BJ (cell line): ENCODE results near the gene CELF5. TPM values are rescaled to one million over a fixed set of nuclear protein-coding genes. Genes with fewer than 3 reads are reported as not detected.

Source experiments
- CTCF ChIA-PET: fragments of 350-600 bp; formaldehyde crosslinking; extraction: SDS; loops from one replicate; lab custom pipeline; 2021; ENCODE audit warnings: antibody characterized with exemption, inconsistent platforms; lab: Yijun Ruan, JAX
- POLR2A ChIA-PET: fragments of 300-600 bp; sonication (Branson Sonifier 250); formaldehyde crosslinking; extraction: SDS; loops from one replicate; lab custom pipeline; 2021; ENCODE audit warnings: antibody characterized with exemption; lab: Charles Lee
- DNase-seq: peaks from one replicate; pipeline ENCODE4 v3.0.0-alpha.2; 2011; ENCODE audit warnings: low read depth
- H3K27me3 ChIP-seq: 2 replicates; pipeline ENCODE4 v1.6.0; 2011; ENCODE audit warnings: low read length; ENCODE audit not compliant: control insufficient read depth, insufficient read depth
- H3K36me3 ChIP-seq: 2 replicates; pipeline ENCODE4 v1.5.1; 2011; ENCODE audit warnings: low read length; ENCODE audit not compliant: control insufficient read depth, insufficient read depth
- H3K4me3 ChIP-seq: 2 replicates; pipeline ENCODE4 v1.5.1; 2011; ENCODE audit warnings: low read depth, mild to moderate bottlenecking, control low read depth, low read length
- polyA plus RNA-seq: library from polyadenylated mRNA; depleted of rRNA; stranded (reverse); fragments of >200 nt; gene quantifications from 2 replicates; pipeline ENCODE4 v1.2.3, GENCODE V29; 2011
- TF ChIP-seq, protein P1 (sequence below): IDR thresholded peaks from 2 replicates; pipeline ENCODE4 v1.5.1; 2011; ENCODE audit warnings: low read depth, mild to moderate bottlenecking, control low read depth, inconsistent platforms, low read length, moderate library complexity; ENCODE audit not compliant: insufficient read depth

The CELF5 gene
- polyA plus RNA-seq, 1 experiment: 0.18 TPM

GRCh38 chr19:3257071-3257470 lies 32.6 kb downstream of the CELF5 start:
- POLR2A ChIA-PET: no interaction called here
- TF ChIP-seq, protein P1, sequence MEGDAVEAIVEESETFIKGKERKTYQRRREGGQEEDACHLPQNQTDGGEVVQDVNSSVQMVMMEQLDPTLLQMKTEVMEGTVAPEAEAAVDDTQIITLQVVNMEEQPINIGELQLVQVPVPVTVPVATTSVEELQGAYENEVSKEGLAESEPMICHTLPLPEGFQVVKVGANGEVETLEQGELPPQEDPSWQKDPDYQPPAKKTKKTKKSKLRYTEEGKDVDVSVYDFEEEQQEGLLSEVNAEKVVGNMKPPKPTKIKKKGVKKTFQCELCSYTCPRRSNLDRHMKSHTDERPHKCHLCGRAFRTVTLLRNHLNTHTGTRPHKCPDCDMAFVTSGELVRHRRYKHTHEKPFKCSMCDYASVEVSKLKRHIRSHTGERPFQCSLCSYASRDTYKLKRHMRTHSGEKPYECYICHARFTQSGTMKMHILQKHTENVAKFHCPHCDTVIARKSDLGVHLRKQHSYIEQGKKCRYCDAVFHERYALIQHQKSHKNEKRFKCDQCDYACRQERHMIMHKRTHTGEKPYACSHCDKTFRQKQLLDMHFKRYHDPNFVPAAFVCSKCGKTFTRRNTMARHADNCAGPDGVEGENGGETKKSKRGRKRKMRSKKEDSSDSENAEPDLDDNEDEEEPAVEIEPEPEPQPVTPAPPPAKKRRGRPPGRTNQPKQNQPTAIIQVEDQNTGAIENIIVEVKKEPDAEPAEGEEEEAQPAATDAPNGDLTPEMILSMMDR: no peak
- Histone ChIP-seq H3K4me3 (no peak overlapping the region), H3K27me3 (no peaks in the 10 kb centered on the region), H3K36me3 (no peaks in the 10 kb centered on the region)
- no peak for DNase-seq
- CTCF ChIA-PET: no interaction called here

- ChIA-PET CTCF (interaction anchor here (0.7 to 2.0 kb wide), 2 partner anchors 12 to 13 kb away, joined by 5 to 6 read pairs; no protein-coding TSS in a partner anchor), POLR2A (no interaction called here)
- Histone ChIP-seq H3K36me3 (no peaks in the 10 kb centered on the region), H3K27me3 (no peaks in the 10 kb centered on the region; the same call in 1 of the 2 replicates), H3K4me3 (no peak overlapping the region)
- DNase-seq: no peak
- TF ChIP-seq, protein P1: no peak
Observed at GRCh38 chr19:3262362-3262761, 37.9 kb downstream of the CELF5 start.

DNA sequence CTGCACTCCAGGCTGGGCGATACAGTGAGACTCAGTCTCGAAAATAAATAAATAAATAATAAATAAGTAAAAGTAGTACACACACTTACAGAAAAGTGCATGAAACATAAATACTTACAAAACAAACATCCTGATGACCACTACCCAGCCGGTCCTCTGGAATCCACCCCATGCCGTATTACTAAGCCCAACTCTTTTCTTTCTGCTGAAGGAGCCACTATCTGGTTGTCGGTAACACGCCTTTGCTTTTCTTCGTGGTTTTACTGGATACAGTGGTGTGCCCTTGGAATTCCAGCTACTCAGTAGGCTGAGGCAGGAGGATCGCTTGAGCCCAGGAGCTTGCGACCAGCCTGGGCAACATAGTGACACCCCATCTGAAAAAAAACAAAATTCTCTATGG lies 39.4 kb downstream of the CELF5 start:
- Histone ChIP-seq H3K36me3 (no peaks in the 10 kb centered on the region), H3K4me3 (no peak overlapping the region), H3K27me3 (peaks cover 2% of the 10 kb centered on the region)
- ChIA-PET POLR2A (no interaction called here), CTCF (no interaction called here)
- TF ChIP-seq, protein P1: no peak
- DNase-seq: no peak

DNA sequence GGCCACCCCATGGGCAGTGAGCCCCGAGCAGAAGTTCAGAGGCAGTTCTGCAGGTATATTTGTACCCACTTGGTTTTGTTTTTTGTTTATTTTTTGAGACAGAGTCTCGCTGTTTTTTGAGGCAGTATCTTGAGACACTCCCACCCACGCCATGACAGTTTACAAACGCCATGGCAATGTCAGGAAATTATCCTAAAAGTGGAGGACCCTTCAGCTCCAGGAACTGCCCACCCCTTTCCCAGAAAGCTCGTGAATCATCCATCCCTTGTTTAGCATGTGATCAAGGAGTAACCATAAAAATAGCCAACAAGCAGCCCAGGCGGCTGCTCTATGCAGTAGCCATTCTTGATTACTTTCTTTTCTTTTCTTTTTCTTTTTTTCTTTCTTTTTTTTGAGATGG lies 41.0 kb downstream of the CELF5 start:
- no peak for DNase-seq
- ChIA-PET CTCF (no interaction called here), POLR2A (no interaction called here)
- TF ChIP-seq, protein P1: no peak
- no peaks in the 10 kb centered on the region for H3K36me3 ChIP-seq
- peaks cover 10% of the 10 kb centered on the region for H3K27me3 ChIP-seq
- H3K4me3 ChIP-seq: no peak overlapping the region

DNA sequence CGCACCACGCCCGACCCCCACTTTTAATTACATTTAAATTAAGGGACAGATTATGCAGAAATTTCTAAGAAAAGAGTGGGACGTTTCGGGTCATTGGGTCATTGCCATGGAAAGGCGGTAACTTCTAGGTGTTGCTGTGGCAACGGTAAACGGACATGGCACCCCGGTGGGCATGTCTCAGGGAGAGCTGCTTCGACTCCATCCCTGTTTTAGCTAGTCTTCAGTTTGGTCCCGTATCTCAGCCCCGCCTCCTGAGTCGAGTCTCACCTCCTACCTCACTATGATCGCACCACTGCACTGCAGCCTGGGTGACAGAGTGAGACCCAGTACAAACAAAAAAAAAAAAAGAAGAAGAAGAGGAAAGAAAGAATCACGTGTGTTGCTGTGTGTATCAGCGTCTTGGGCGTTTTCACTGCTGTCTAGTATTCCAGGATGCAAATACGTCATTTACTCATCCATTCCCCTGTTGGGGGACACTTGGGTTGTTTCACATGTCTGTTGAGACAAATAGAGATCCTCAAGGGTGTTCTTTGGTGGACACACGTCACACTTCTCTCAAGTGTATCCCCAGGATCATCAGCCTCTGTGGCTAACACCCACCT lies 41.7 kb downstream of the CELF5 start:
- ChIA-PET CTCF (no interaction called here), POLR2A (no interaction called here)
- no peak overlapping the region for H3K4me3 ChIP-seq
- H3K27me3 ChIP-seq: peaks cover 10% of the 10 kb centered on the region
- no peak for DNase-seq
- TF ChIP-seq, protein P1: no peak
- no peaks in the 10 kb centered on the region for H3K36me3 ChIP-seq
